Gastrocnemius medialis (tissue), 4 donors: ENCODE measurements around the gene ATXN1. TPM values are rescaled to one million over a fixed set of nuclear protein-coding genes. Genes with fewer than 3 reads are reported as not detected.

Experiments
- ATAC-seq, 2 donors: fragments of 150-250 bp; one replicate each; pipeline ENCODE4 v1.9.1; 2016
- DNase-seq, 2 donors: peaks; one replicate each; pipeline ENCODE4 v3.0.0-alpha.2; 2019
- H3K27ac ChIP-seq, 4 donors: fragments of 200-600 bp; sonication (generic); 1 replicate in 1 of 4; 2 replicates in 3 of 4; pipeline ENCODE4 v1.5.1; 2016 to 2018; ENCODE audit warnings: mild to moderate bottlenecking in 2 of 4, moderate library complexity in 1 of 4
- H3K27me3 ChIP-seq, 3 donors: fragments of 200-600 bp; sonication (generic) in 2 of 3; 1 replicate in 1 of 3; 2 replicates in 2 of 3; pipeline versions ENCODE4 v1.5.1 to v1.6.0; 2016 to 2019; ENCODE audit warnings: mild to moderate bottlenecking in 1 of 3, moderate library complexity in 1 of 3
- H3K36me3 ChIP-seq, 2 donors: fragments of 200-600 bp; sonication (generic) in 1 of 2; one replicate each; pipeline ENCODE4 v1.5.1; 2017 to 2018
- H3K4me1 ChIP-seq, 2 donors: fragments of 200-600 bp; sonication (generic) in 1 of 2; one replicate each; pipeline ENCODE4 v1.5.1; 2016 to 2017; ENCODE audit warnings: mild to moderate bottlenecking in 2 of 2
- H3K4me3 ChIP-seq, 4 donors: fragments of 200-600 bp; sonication (generic) in 3 of 4; 1 replicate in 1 of 4; 2 replicates in 3 of 4; pipeline ENCODE4 v1.5.1; 2016 to 2019; ENCODE audit warnings: mild to moderate bottlenecking in 2 of 4
- H3K9me3 ChIP-seq, 3 donors: fragments of 200-600 bp; sonication (generic) in 2 of 3; 1 replicate in 1 of 3; 2 replicates in 2 of 3; pipeline ENCODE4 v1.5.1; 2016 to 2019
- CTCF ChIP-seq, 5 experiments: fragments of 450-650 bp in 3 of 5; fragments of 200-600 bp in 2 of 5; sonication (generic) in 2 of 5; IDR thresholded peaks in 4 of 5; conservative IDR thresholded peaks in 1 of 5; 1 replicate in 4 of 5; 2 replicates in 1 of 5; pipeline ENCODE4 v1.5.1; 2016 to 2019; ENCODE audit warnings: antibody characterized with exemption in 5 of 5, mild to moderate bottlenecking in 3 of 5, moderate library complexity in 3 of 5
- POLR2A ChIP-seq, 2 donors: fragments of 450-650 bp; IDR thresholded peaks; one replicate each; pipeline ENCODE4 v1.6.1; 2017; ENCODE audit warnings: antibody characterized with exemption in 2 of 2, mild to moderate bottlenecking in 2 of 2, moderate library complexity in 2 of 2
- in situ Hi-C, 4 donors: fragments of 200-750 bp; cut with MboI; loops; one replicate each; pipeline versions ENCODE4 v1.15.0 to v1.8.0; 2017; ENCODE audit warnings: low sequenced_read_pairs in 4 of 4
- intact Hi-C: fragments of 100-400 bp; cut with DNase I; formaldehyde crosslinking; loops from one replicate; pipeline ENCODE4 v1.15.1; 2023; ENCODE audit warnings: low total_unique reads
- total RNA-seq, 4 donors: library from RNA; depleted of rRNA; stranded (reverse); fragments of >200 nt; gene quantifications; one replicate each; pipeline versions ENCODE4 v1.1.0 to v1.2.3, GENCODE V29; 2016

The ATXN1 gene
- total RNA-seq, 4 donors from 2014 or later = 21.8 to 42.9 (median 33.1) TPM

- Histone ChIP-seq H3K27ac (no peak overlapping the region), H3K9me3 (no peaks in the 10 kb centered on the region), H3K4me3 (no peak overlapping the region), H3K36me3 (no peaks in the 10 kb centered on the region), H3K4me1 (no peaks in the 10 kb centered on the region), H3K27me3 (no peaks in the 10 kb centered on the region)
- TF ChIP-seq CTCF (IDR thresholded peaks at IDR 0.05 in 4 of 5, conservative IDR thresholded peaks at IDR 0.05 in 1 of 5) (no peak), POLR2A (IDR thresholded peaks at IDR 0.05) (no peak)
- ATAC-seq = no peak
- intact Hi-C loops (no loop called here), in situ Hi-C loops (loop anchor here in 2 of 4 donors (10.0 kb wide), 2 partner anchors 58 to 68 kb away; no protein-coding TSS in a partner anchor)
- no peak for DNase-seq
Observed at GRCh38 chr6:16402581-16402900, 358.7 kb downstream of the ATXN1 start.

GRCh38 chr6:16400248-16400760 is 361.0 kb downstream of the ATXN1 start:
- intact Hi-C loops = no loop called here
- ATAC-seq (no peak), DNase-seq (no peak)
- H3K36me3 ChIP-seq = no peaks in the 10 kb centered on the region
- no peak for TF ChIP-seq CTCF (IDR thresholded peaks at IDR 0.05 in 4 of 5, conservative IDR thresholded peaks at IDR 0.05 in 1 of 5)
- H3K27ac ChIP-seq = no peak overlapping the region
- in situ Hi-C loops = loop anchor here in 2 of 4 donors (10.0 kb wide), 2 partner anchors 56 to 66 kb away; no protein-coding TSS in a partner anchor
- H3K4me1 ChIP-seq = no peaks in the 10 kb centered on the region
- H3K9me3 ChIP-seq = no peaks in the 10 kb centered on the region
- no peaks in the 10 kb centered on the region for H3K27me3 ChIP-seq
- no peak overlapping the region for H3K4me3 ChIP-seq

DNA sequence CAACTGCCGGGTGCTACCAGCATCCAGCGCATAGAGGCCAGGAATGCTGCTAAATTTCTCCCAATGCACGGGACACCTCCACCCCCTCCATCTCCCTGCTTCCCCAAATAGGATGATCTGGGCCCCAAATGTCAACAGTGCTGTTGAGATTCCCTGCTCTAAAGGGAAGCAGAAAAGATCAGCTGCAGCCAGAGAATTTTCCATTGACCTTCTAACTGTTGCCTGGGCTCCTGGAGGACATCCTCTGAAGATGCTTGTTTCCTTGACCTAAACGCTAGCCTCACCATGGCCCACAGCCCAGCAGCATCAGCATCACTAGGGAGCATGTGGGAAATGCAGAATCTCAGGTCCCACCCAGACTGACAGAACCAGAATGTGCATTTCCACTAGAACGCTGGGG is 361.6 kb downstream of the ATXN1 start:
- H3K36me3 ChIP-seq = no peaks in the 10 kb centered on the region
- no peaks in the 10 kb centered on the region for H3K9me3 ChIP-seq
- DNase-seq (no peak), ATAC-seq (no peak)
- TF ChIP-seq POLR2A (IDR thresholded peaks at IDR 0.05) (no peak), CTCF (IDR thresholded peaks at IDR 0.05 in 4 of 5, conservative IDR thresholded peaks at IDR 0.05 in 1 of 5) (no peak)
- intact Hi-C loops (no loop called here), in situ Hi-C loops (loop anchor here in 2 of 4 donors (10.0 kb wide), 2 partner anchors 55 to 65 kb away; no protein-coding TSS in a partner anchor)
- no peak overlapping the region for H3K4me3 ChIP-seq
- H3K27me3 ChIP-seq = no peaks in the 10 kb centered on the region
- H3K27ac ChIP-seq = no peak overlapping the region
- no peaks in the 10 kb centered on the region for H3K4me1 ChIP-seq

DNA sequence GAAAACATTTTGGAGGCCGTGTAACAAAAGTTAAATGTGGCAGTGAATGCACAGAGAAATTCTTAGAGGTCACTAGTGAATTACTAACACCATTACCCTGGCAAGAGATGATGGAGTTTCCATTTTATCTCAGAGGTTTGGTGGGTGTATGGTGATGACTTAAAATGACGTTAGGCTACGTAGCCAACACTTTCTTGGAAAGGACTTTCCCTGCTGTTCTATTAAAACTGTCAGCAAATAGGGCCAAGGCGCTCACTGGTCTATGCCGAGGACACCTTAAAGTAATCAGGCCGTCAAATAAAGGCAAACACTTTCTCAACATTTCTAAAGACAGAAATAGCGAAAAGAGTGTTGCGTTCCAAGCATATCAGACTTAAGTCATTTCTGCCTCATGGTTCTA is 362.1 kb downstream of the ATXN1 start:
- Histone ChIP-seq H3K4me3 (no peak overlapping the region), H3K36me3 (no peaks in the 10 kb centered on the region), H3K4me1 (no peaks in the 10 kb centered on the region), H3K9me3 (no peaks in the 10 kb centered on the region), H3K27me3 (no peaks in the 10 kb centered on the region), H3K27ac (no peak overlapping the region)
- TF ChIP-seq CTCF (IDR thresholded peaks at IDR 0.05 in 4 of 5, conservative IDR thresholded peaks at IDR 0.05 in 1 of 5) = no peak
- TF ChIP-seq POLR2A (IDR thresholded peaks at IDR 0.05) = no peak
- no peak for ATAC-seq
- no peak for DNase-seq
- in situ Hi-C loops = no loop called here
- intact Hi-C loops = no loop called here

- H3K4me1 ChIP-seq = no peaks in the 10 kb centered on the region
- no peak for TF ChIP-seq POLR2A (IDR thresholded peaks at IDR 0.05)
- H3K27ac ChIP-seq = no peak overlapping the region
- no peaks in the 10 kb centered on the region for H3K9me3 ChIP-seq
- H3K27me3 ChIP-seq = no peaks in the 10 kb centered on the region
- in situ Hi-C loops = no loop called here
- no peak overlapping the region for H3K4me3 ChIP-seq
- H3K36me3 ChIP-seq = no peaks in the 10 kb centered on the region
- intact Hi-C loops = no loop called here
- no peak for ATAC-seq
- no peak for DNase-seq
Observed at GRCh38 chr6:16398587-16398986, 362.7 kb downstream of the ATXN1 start.
